ENCODE results near the gene TREH. TPM values are rescaled to one million over a fixed set of nuclear protein-coding genes. Genes with fewer than 3 reads are reported as not detected.

TREH gene
- total and polyA plus RNA-seq, 4 donors = 0.17 to 1.1 (median 0.19) TPM; not detected in 1

DNA sequence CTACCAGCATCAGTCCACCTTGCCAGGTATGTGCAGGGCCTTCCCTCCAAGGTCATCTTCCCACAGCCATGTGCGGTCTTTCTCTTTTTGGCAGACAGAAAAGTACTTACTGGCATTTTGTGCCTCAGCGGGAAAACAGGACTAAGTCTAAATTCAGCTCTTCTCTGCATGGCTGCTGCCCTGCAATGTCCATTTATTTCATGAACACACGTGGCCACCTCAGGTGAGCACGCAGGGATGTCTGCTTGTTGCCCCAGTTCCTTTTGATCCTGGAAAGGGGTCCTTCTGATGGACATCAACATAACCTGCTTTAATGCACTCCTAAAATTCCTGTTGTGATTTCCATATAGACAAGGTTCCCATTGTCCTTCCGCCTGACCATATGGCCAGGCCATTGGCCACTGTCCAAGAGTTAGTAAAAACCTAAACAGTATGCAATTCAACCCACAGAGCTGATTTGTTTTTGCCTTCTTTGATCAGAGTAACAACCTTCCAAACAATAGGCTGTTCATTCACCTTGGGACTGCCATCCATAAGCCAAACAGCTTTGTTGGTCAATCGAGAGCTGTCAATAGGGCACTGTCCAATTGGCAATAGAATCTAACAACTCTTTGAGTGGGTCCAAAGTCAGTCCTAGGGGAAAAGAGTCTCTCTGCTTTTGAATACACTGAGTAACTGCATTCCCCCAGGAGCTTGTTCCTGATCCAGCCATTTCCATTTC, 5.9 kb downstream of the TREH start:
- no peak overlapping the region for H3K4me3 ChIP-seq
- no peak overlapping the region for H3K27ac ChIP-seq (ENCODE audit: low read depth in 1 of 2, low read length in 1 of 2)
- ATAC-seq (ENCODE audit: insufficient read depth, low FRiP score) (no peak), DNase-seq (peak in 2 of 3 donors; percentile 23 to 26)
- peaks cover 0 to 2% (median 0%) of the 10 kb centered on the region in 4 donors for H3K9me3 ChIP-seq (ENCODE audit: control insufficient read depth in 4 of 4, insufficient read depth in 3 of 4, low read length in 3 of 4)
- no peaks in the 10 kb centered on the region for H3K27me3 ChIP-seq (ENCODE audit: control insufficient read depth in 3 of 3, insufficient read depth in 3 of 3, low read length in 2 of 3)
- TF ChIP-seq, protein P1, sequence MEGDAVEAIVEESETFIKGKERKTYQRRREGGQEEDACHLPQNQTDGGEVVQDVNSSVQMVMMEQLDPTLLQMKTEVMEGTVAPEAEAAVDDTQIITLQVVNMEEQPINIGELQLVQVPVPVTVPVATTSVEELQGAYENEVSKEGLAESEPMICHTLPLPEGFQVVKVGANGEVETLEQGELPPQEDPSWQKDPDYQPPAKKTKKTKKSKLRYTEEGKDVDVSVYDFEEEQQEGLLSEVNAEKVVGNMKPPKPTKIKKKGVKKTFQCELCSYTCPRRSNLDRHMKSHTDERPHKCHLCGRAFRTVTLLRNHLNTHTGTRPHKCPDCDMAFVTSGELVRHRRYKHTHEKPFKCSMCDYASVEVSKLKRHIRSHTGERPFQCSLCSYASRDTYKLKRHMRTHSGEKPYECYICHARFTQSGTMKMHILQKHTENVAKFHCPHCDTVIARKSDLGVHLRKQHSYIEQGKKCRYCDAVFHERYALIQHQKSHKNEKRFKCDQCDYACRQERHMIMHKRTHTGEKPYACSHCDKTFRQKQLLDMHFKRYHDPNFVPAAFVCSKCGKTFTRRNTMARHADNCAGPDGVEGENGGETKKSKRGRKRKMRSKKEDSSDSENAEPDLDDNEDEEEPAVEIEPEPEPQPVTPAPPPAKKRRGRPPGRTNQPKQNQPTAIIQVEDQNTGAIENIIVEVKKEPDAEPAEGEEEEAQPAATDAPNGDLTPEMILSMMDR (IDR thresholded peaks at IDR 0.05; ENCODE audit: control extremely low read depth, extremely low read depth) = no peak
- no peak overlapping the region for H3K9ac ChIP-seq (ENCODE audit: insufficient read depth in 1 of 2, low read length in 2 of 2)
- 85 to 88% methylated on average over 6 of the region's 6 CpGs for WGBS, 2 donors
- no peaks in the 10 kb centered on the region for H3K36me3 ChIP-seq (ENCODE audit: control insufficient read depth in 4 of 4, insufficient read depth in 4 of 4, low read length in 4 of 4)
- H3K4me1 ChIP-seq (ENCODE audit: control insufficient read depth in 5 of 5, insufficient read depth in 5 of 5, low read length in 5 of 5) = no peaks in the 10 kb centered on the region

DNA sequence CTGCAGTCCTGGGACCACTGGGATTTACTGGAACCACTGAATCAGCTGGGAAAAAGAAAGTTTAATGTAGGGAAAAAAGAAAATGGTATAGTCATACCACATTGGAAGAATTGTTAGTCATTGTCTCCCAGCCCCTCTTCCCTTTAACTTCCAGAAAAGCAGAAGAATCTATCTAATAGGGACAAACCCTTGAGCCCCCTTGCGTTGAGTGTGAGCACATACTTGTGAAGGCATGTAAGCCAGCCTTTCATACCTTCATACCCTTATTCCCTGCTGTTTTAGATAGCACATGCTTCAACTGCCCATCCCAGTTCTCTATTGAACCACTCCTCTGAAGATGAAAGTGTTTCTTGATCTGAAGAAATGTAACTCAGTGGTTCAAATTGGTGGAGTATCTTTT, 6.6 kb downstream of the TREH start:
- no peak for ATAC-seq (ENCODE audit: insufficient read depth, low FRiP score)
- no peaks in the 10 kb centered on the region for H3K4me1 ChIP-seq (ENCODE audit: control insufficient read depth in 5 of 5, insufficient read depth in 5 of 5, low read length in 5 of 5)
- H3K9ac ChIP-seq (ENCODE audit: insufficient read depth in 1 of 2, low read length in 2 of 2) = no peak overlapping the region
- 58 to 73% methylated on average over 1 of the region's 1 CpG for WGBS, 2 donors
- peaks cover 0 to 2% (median 0%) of the 10 kb centered on the region in 4 donors for H3K9me3 ChIP-seq (ENCODE audit: control insufficient read depth in 4 of 4, insufficient read depth in 3 of 4, low read length in 3 of 4)
- no peak overlapping the region for H3K4me3 ChIP-seq
- TF ChIP-seq, protein P1 (IDR thresholded peaks at IDR 0.05; ENCODE audit: control extremely low read depth, extremely low read depth) = no peak
- H3K27ac ChIP-seq (ENCODE audit: low read depth in 1 of 2, low read length in 1 of 2) = no peak overlapping the region
- no peaks in the 10 kb centered on the region for H3K36me3 ChIP-seq (ENCODE audit: control insufficient read depth in 4 of 4, insufficient read depth in 4 of 4, low read length in 4 of 4)
- no peak for DNase-seq
- H3K27me3 ChIP-seq (ENCODE audit: control insufficient read depth in 3 of 3, insufficient read depth in 3 of 3, low read length in 2 of 3) = no peaks in the 10 kb centered on the region

DNA sequence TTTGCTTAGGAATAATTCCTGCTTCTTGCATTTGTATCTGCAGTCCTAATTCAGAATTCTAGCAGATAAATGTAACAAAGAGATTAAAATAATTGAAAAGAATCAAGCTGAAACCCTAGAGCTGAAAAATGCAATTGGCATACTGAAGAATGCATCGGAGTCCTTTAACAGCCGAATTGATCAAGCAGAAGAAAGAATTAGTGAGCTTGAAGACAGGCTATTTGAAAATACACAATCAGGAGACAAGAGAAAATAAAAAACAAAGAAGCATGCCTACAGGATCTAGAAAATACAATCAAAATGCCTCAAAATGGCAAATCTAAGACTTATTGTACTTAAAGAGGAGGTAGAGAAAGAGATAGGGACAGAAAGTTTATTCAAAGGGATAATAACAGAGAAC, 8.2 kb downstream of the TREH start:
- no peak for ATAC-seq (ENCODE audit: insufficient read depth, low FRiP score)
- WGBS, 2 donors = 95 to 97% methylated on average over 2 of the region's 2 CpGs
- no peaks in the 10 kb centered on the region for H3K36me3 ChIP-seq (ENCODE audit: control insufficient read depth in 4 of 4, insufficient read depth in 4 of 4, low read length in 4 of 4)

More for the DNA sequence above, 8.2 kb downstream of the TREH start:
- no peaks in the 10 kb centered on the region for H3K4me1 ChIP-seq (ENCODE audit: control insufficient read depth in 5 of 5, insufficient read depth in 5 of 5, low read length in 5 of 5)
- no peaks in the 10 kb centered on the region for H3K27me3 ChIP-seq (ENCODE audit: control insufficient read depth in 3 of 3, insufficient read depth in 3 of 3, low read length in 2 of 3)
- DNase-seq = no peak
- H3K9ac ChIP-seq (ENCODE audit: insufficient read depth in 1 of 2, low read length in 2 of 2) = no peak overlapping the region
- no peak overlapping the region for H3K4me3 ChIP-seq
- TF ChIP-seq, protein P1 (IDR thresholded peaks at IDR 0.05; ENCODE audit: control extremely low read depth, extremely low read depth) = no peak
- H3K9me3 ChIP-seq (ENCODE audit: control insufficient read depth in 4 of 4, insufficient read depth in 3 of 4, low read length in 3 of 4) = peaks cover 0 to 2% (median 0%) of the 10 kb centered on the region in 4 donors
- no peak overlapping the region for H3K27ac ChIP-seq (ENCODE audit: low read depth in 1 of 2, low read length in 1 of 2)

All from lung (tissue), 12 donors.